GM21786 (cell line): ENCODE measurements around the gene LTA4H.
"Not testable (repeated sequence)": the region's sequence is repeated elsewhere in the genome, so short reads cannot be mapped to it uniquely, and the experiment has no call there.

Source experiments
- ATAC-seq: cut with Tn5 transposase; IDR thresholded peaks from one replicate; pipeline ENCODE4 v1.9.1; 2021; ENCODE audit not compliant: unreplicated experiment

The LTA4H gene

GRCh38 chr12:95993907-95994306, 41.5 kb downstream of the LTA4H start:
- no peak for ATAC-seq

DNA sequence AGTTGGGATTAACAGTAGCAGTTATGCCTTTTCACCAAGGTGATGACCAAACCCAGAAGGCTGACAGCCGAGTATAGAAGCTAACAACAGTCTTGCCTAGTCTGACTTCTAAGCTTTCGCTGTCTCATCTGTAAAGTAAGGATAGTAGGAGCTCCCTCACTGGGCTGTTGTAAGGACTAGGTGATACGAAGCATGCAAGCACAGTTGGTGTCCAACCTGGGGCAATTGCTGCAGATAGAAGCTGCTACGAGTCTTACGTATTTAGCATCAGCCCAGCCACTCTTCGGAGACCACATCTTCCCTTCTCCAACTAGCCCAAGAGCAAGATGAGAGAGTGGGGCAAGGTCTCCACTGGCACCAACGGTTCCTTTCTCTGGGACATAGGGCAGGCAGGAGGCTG, 45.3 kb downstream of the LTA4H start:
- no peak for ATAC-seq

DNA sequence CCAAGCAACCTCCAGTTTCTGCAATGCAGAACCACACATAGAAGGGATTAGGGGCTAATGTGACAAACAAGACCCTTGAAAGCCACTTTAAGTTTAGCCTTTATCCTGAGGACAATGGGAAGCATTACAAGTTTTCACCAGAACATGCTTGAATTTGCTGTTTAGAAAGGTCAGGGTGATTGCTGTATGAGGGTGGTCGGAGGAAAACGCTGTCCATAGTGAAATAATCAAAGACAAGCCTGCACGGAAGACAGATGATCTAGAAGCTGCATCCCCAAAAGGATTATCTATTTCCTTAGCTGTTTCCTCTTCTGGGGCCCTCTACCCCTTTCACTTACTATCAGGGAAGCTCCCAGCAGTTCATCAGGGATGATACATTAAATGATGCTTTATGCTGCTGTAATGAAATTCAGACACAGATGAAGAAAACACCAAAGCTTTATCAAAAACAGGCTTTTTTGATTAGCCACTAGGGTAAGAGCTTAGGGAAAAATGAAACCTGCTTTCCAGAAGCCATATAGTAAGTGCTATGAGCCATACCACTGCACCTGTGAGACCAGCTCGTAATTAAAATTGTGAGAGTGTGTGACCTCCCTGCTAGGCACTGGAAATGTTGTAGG, 45.8 kb downstream of the LTA4H start:
- ATAC-seq = no peak

- no peak for ATAC-seq
These were observed 46.7 kb downstream of the LTA4H start for GRCh38 chr12:95988506-95989275.

- ATAC-seq = no peak
These were observed 48.5 kb downstream of the LTA4H start for GRCh38 chr12:95986635-95987570.

DNA sequence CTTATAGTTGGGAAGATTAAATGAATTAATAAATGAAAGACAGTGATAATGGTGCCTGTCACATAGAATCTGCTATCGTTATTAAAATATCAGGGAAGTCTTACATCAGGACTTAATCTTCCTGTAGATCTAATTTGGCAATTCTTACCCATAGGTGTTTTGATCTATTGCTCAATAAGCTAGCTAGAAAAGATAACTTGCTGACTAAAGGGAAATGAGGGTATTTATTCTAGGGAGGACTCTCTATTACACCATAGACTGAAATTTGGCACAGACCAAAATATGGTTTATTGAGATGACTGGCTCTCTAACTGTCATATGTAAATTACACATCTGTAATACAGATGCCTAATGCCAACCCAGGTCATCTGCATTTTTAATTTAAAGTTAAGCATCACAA, 50.7 kb downstream of the LTA4H start:
- ATAC-seq = no peak

DNA sequence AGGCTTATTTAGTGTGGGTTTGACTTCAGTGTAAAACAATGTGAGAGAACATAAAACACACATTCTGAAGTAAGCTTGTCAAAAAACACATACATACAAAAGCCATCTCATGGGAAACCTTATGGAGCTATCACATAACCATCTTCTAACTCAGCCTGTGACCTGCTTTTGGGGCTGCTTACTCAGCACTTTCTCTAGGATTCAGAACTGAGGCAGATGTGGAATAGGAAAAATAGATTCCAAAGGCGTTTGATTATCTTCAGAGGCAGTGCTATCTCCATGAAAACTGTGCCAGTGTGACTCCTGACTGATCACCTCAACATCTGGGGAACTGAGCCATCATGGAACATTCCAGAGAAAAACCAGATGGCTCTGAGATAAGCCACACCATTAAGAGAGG, 52.8 kb downstream of the LTA4H start:
- ATAC-seq = no peak

DNA sequence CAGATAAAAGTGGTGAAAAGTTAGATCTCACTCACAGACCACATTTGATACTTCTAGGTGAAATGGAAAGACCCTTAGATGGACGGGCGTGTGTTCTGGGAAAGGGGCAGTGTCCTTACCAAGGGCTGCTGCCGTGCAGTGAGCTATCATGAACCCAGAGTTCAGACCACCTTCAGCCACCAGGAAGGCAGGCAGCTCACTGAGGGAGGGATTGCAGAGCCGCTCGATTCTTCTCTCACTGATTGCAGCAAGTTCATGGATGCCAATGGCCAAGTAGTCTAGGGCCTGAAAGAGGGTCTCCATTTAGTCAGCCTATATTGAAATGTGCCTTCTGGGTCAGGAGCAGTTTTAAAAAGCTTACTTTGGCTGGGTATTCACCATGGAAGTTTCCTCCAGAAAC, 55.0 kb downstream of the LTA4H start:
- no peak for ATAC-seq

- ATAC-seq = no peak
These were observed 56.6 kb downstream of the LTA4H start for GRCh38 chr12:95978774-95979173.

DNA sequence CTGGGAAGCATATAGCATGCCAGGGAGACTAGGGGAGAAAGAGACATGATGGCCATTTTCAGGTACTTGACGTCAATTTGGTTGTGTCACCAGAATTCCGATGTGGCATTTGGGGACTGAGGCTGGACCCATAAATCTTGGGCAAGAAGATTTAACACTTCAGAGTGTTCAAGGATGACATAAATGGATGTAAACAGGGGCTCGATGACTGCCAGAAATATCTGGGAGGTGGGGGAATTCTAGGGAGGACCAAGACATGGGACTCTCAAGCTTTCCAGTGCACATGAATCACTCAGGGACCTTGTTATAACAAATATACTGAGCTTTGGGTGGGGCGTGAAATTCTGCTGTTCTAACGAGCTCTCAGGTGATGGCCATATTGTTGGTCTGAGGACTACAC, 57.0 kb downstream of the LTA4H start:
- ATAC-seq = no peak

DNA sequence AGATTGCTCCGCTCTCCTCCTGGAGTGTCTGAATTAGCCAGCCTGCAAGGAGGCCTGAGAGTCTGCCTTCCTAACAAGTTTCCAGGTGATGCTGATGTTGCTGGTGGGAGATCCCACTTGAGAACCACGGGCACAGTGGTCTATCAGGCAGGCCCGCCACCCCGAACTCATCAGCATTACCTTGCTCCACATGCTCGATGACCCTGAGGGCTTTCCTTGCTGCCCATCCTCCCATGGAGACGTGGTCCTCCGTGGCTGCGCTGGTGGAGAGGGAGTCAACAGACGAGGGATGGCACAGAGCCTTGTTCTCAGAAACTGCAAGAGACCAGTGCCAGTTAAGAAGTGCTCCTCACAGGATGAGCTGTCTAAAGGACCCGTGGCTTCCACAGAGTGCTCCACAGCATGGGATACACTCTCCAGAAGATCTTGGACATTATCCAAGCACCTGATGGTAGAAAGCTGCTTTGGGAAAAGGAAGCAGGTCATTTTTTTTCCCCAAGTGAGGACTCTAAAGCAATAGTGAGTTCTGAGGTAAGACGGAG, 57.6 kb downstream of the LTA4H start:
- no peak for ATAC-seq

DNA sequence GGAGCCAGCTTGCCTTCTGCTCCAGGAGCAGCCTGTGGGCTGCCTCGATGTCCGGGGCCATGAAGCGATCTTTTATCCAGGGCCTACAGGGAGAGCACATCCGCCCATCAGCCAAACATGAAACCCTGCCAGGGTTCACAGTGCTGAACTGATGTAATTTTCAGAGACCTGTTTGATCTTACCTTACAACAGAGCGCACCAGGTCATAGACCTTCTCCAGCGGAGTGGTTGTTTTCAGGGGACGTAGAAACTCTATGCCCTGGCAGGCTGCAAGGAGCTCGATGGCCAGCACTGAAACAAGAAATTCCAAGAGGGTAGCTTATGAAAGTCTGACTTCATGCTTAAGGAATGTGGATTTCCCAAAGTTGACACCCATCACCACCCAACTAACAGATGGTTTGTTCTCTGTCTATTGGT, 59.0 kb downstream of the LTA4H start:
- no peak for ATAC-seq

DNA sequence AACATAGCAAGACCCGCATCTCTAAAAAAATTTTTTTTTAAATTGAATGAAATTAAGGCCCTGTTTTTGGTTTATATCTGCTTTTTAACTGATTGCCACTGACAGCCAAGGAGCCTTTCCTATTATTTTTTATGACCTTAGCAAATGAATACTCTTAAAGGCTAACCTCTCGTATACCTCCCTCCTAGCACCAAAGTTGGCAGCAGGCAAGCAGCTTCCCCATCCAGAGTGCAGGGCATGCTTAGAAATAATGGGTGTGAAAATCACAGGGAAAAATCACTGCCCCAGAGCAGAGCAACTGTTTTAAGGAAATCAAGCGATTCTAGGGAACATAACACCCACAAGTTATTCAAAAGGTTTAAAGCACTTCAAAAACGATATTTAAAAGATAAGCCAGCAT, 59.9 kb downstream of the LTA4H start:
- ATAC-seq = no peak

DNA sequence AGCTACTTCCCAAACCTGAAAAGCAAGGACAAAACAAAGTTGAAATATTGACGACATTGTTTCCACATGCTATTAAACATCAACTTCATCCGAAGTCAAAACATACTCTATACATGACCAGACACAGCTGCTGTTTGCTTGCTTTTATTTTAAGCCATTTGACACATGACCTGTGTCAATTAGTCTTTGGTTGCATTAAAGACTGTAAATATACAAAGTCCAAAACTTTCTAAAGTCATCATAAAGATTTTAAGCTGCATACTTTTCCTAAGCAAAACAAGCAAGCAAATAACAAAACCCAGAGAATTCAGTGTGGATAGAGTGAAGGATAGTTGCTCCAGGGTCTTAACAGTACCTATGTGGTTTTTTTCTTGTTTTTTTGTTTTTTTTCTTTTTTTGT, 61.0 kb downstream of the LTA4H start:
- ATAC-seq = no peak

DNA sequence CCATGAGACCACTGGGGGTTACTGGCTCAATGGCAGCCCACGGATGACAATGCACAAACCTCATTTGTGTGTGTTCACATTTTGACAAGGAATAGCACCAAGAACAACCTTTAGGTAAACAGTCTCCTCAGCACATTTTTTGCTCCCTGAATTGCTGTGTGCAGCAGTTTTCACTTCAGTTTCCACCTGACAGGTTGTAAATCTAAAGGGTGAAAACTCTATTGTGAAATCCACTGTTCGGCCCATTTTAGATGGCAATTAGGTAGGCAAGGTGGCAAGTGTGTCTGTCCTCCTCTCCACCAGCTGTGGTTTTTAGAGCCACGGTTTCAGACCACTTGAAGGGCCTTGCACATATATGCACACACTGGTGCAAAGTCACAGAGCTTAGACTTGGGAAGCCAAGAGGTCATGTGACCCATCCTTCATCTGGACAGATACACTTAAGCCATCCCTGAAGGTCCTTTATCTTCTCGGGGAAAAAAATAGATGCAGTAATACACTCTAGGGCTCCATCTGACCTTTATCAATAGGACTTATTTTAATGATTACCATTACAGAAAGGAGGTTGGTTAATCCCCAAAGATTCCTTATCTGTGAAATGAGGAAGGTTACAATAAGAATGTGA, 62.4 kb downstream of the LTA4H start:
- no peak for ATAC-seq

DNA sequence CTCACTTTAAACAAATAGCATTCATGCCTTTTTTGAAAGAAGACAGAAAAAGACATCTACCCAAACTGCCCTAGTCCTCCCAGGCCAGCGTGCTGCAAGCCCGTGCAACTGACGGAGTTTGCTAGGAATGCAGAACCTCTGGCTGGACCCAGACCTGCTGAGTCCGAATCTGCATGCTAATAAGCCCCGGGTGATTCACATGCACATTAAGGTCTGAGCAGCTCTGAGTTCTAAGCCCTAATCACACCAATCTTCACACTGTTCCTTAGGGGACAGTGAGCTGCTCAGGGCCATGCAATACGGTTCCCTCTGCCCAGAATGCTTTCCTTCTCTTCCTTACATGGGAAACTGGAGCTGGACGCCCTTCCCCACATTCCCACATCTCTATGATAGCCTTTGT, 64.5 kb downstream of the LTA4H start:
- no peak for ATAC-seq

DNA sequence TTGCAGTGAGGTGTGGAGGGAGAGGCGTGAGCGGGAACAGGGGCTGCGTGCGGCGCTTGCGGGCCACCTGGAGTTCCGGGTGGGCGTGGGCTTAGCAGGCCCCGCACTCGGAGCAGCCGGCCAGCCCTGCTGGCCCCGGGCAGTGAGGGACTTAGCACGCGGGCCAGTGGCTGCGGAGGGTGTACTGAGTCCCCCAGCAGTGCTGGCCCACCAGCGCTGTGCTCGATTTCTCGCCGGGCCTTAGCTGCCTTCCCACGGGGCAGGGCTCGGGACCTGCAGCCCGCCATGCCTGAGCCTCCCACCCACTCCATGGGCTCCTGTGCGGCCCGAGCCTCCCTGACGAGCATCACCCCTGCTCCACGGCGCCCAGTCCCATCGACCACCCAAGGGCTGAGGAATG, 66.3 kb downstream of the LTA4H start:
- not testable (repeated sequence) for ATAC-seq

- ATAC-seq = no peak
These were observed 68.1 kb downstream of the LTA4H start for GRCh38 chr12:95967301-95967700.

- no peak for ATAC-seq
These were observed 69.0 kb downstream of the LTA4H start for GRCh38 chr12:95966287-95966870.

- ATAC-seq = no peak
These were observed 72.3 kb downstream of the LTA4H start for GRCh38 chr12:95963096-95963495.

DNA sequence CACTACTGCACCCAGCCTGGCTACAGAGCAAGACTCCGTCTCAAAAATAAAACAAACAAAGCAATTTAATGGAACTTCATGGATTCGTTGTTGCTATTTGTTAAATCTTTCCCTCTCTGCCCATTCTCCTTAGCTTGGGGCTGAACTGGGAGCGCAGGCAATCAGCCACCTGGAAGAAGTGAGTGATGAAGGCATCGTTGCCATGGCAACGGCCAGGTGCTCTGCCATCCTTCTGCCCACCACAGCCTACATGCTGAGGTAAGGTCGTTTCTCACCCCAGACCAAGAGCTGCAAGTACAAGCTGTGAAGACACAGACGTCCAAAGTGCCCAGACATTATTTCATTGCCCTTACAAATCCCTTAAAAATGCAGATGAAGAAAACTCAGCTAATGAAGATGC, 73.2 kb downstream of the LTA4H start:
- no peak for ATAC-seq
